NCI-H1105 (cell line): ENCODE data around the gene CDH13.

Experiments
- DNase-seq: peaks from one replicate; lab custom pipeline; 2025; lab: John Stamatoyannopoulos, UW

CDH13 gene

GRCh38 chr16:82848013-82848412, 221.2 kb downstream of the CDH13 start:
- DNase-seq, result no peak

GRCh38 chr16:82852388-82853008, 225.7 kb downstream of the CDH13 start:
- no peak for DNase-seq

- no peak for DNase-seq
Measured at GRCh38 chr16:82855471-82855870, 228.7 kb downstream of the CDH13 start.

GRCh38 chr16:82857693-82858365, 231.1 kb downstream of the CDH13 start:
- DNase-seq, result no peak

- DNase-seq, result no peak
Measured at GRCh38 chr16:82859662-82860061, 232.9 kb downstream of the CDH13 start.

- DNase-seq, result no peak
Measured at GRCh38 chr16:82860071-82860470, 233.3 kb downstream of the CDH13 start.

GRCh38 chr16:82862057-82862456, 235.3 kb downstream of the CDH13 start:
- no peak for DNase-seq

- DNase-seq, result no peak
Measured at GRCh38 chr16:82864332-82865040, 237.7 kb downstream of the CDH13 start.

GRCh38 chr16:82865412-82865811, 238.6 kb downstream of the CDH13 start:
- DNase-seq, result no peak

- DNase-seq, result no peak
Measured at GRCh38 chr16:82867485-82867884, 240.7 kb downstream of the CDH13 start.

GRCh38 chr16:82874271-82874670, 247.5 kb downstream of the CDH13 start:
- DNase-seq, result no peak

- no peak for DNase-seq
Measured at GRCh38 chr16:82874672-82875071, 247.9 kb downstream of the CDH13 start.

- no peak for DNase-seq
Measured at GRCh38 chr16:82876951-82877350, 250.2 kb downstream of the CDH13 start.

- no peak for DNase-seq
Measured at GRCh38 chr16:82878466-82878865, 251.7 kb downstream of the CDH13 start.

GRCh38 chr16:82880346-82880745, 253.6 kb downstream of the CDH13 start:
- peak; percentile 62 for DNase-seq

- DNase-seq, result no peak
Measured at GRCh38 chr16:82881516-82881915, 254.7 kb downstream of the CDH13 start.

GRCh38 chr16:82882226-82882625, 255.5 kb downstream of the CDH13 start:
- DNase-seq, result no peak

- no peak for DNase-seq
Measured at GRCh38 chr16:82882982-82883835, 256.4 kb downstream of the CDH13 start.

- DNase-seq, result no peak
Measured at GRCh38 chr16:82884320-82884898, 257.6 kb downstream of the CDH13 start.

- DNase-seq, result no peak
Measured at GRCh38 chr16:82886146-82886545, 259.4 kb downstream of the CDH13 start.

GRCh38 chr16:82888591-82889001, 261.8 kb downstream of the CDH13 start:
- peak; percentile 1 for DNase-seq

GRCh38 chr16:82891424-82891823, 264.7 kb downstream of the CDH13 start:
- DNase-seq, result no peak
